ENCODE data around the gene AMZ2.

Gene AMZ2

GRCh38 chr17:68301438-68301959, 53.7 kb downstream of the AMZ2 start:
- Mint-ChIP-seq H3K27ac (ENCODE audit: low read depth) (no peak overlapping the region), H3K27me3 (no peaks in the 10 kb centered on the region), H3K4me3 (no peak overlapping the region), H3K4me1 (peaks cover 34% of the 10 kb centered on the region), H3K36me3 (ENCODE audit: insufficient read depth) (peaks cover 7% of the 10 kb centered on the region), H3K9me3 (no peaks in the 10 kb centered on the region)
- ATAC-seq (replicated peaks; ENCODE audit: extremely low read depth, poor library complexity, severe bottlenecking) (no peak), DNase-seq (ENCODE audit: low spot score in 2 of 2) (no peak)

- peaks cover 2% of the 10 kb centered on the region for H3K36me3 Mint-ChIP-seq (ENCODE audit: insufficient read depth)
- no peaks in the 10 kb centered on the region for H3K27me3 Mint-ChIP-seq
- ATAC-seq (replicated peaks; ENCODE audit: extremely low read depth, poor library complexity, severe bottlenecking) (no peak), DNase-seq (ENCODE audit: low spot score in 2 of 2) (no peak)
- H3K4me1 Mint-ChIP-seq: peaks cover 28% of the 10 kb centered on the region
- no peak overlapping the region for H3K27ac Mint-ChIP-seq (ENCODE audit: low read depth)
- H3K4me3 Mint-ChIP-seq: no peak overlapping the region
- H3K9me3 Mint-ChIP-seq: no peaks in the 10 kb centered on the region
These were observed 54.3 kb downstream of the AMZ2 start for GRCh38 chr17:68302066-68302564.

- Mint-ChIP-seq H3K27me3 (no peaks in the 10 kb centered on the region), H3K27ac (ENCODE audit: low read depth) (no peak overlapping the region), H3K36me3 (ENCODE audit: insufficient read depth) (no peaks in the 10 kb centered on the region), H3K9me3 (no peaks in the 10 kb centered on the region), H3K4me3 (no peak overlapping the region), H3K4me1 (peaks cover 28% of the 10 kb centered on the region)
- ATAC-seq (replicated peaks; ENCODE audit: extremely low read depth, poor library complexity, severe bottlenecking): no peak
- DNase-seq (ENCODE audit: low spot score in 2 of 2): no peak
These were observed 54.8 kb downstream of the AMZ2 start for GRCh38 chr17:68302666-68303065.

- H3K27me3 Mint-ChIP-seq: no peaks in the 10 kb centered on the region
- no peaks in the 10 kb centered on the region for H3K9me3 Mint-ChIP-seq
- no peaks in the 10 kb centered on the region for H3K36me3 Mint-ChIP-seq (ENCODE audit: insufficient read depth)
- no peak for ATAC-seq (replicated peaks; ENCODE audit: extremely low read depth, poor library complexity, severe bottlenecking)
- H3K4me1 Mint-ChIP-seq: peaks cover 24% of the 10 kb centered on the region
- H3K27ac Mint-ChIP-seq (ENCODE audit: low read depth): no peak overlapping the region
- H3K4me3 Mint-ChIP-seq: no peak overlapping the region
- DNase-seq (ENCODE audit: low spot score in 2 of 2): no peak
These were observed 56.9 kb downstream of the AMZ2 start for GRCh38 chr17:68304706-68305105.

GRCh38 chr17:68305142-68305541, 57.3 kb downstream of the AMZ2 start:
- Mint-ChIP-seq H3K4me3 (no peak overlapping the region), H3K27me3 (no peaks in the 10 kb centered on the region), H3K9me3 (no peaks in the 10 kb centered on the region), H3K4me1 (peaks cover 27% of the 10 kb centered on the region), H3K36me3 (ENCODE audit: insufficient read depth) (no peaks in the 10 kb centered on the region), H3K27ac (ENCODE audit: low read depth) (no peak overlapping the region)
- ATAC-seq (replicated peaks; ENCODE audit: extremely low read depth, poor library complexity, severe bottlenecking) (no peak), DNase-seq (ENCODE audit: low spot score in 2 of 2) (no peak)

Measured in central memory CD8-positive, alpha-beta T cell (primary cell).